Neural progenitor cell (in vitro differentiated cells): ENCODE results near the gene MRE11. TPM values are rescaled to one million over a fixed set of nuclear protein-coding genes. Genes with fewer than 3 reads are reported as not detected.

Source experiments
- DNase-seq: peaks from one replicate; pipeline ENCODE4 v3.0.0-alpha.2; 2016; ENCODE audit warnings: low spot score
- H2AFZ ChIP-seq: fragments of 200-600 bp; sonication (generic); replicated peaks from 2 replicates; pipeline ENCODE4 v1.6.1; 2016; ENCODE audit warnings: antibody characterized with exemption
- H3F3A ChIP-seq: fragments of 200-600 bp; sonication (generic); 2 replicates; pipeline ENCODE4 v1.6.1; 2016; ENCODE audit warnings: antibody characterized with exemption, low read depth
- H3K27ac ChIP-seq: fragments of 200-600 bp; sonication (generic); 2 replicates; pipeline ENCODE4 v1.5.1; 2016; ENCODE audit warnings: mild to moderate bottlenecking
- H3K27me3 ChIP-seq: fragments of 200-600 bp; sonication (generic); 2 replicates; pipeline ENCODE4 v1.6.1; 2016; ENCODE audit warnings: mild to moderate bottlenecking, moderate library complexity
- H3K36me3 ChIP-seq: fragments of 200-600 bp; sonication (generic); 2 replicates; pipeline ENCODE4 v1.5.1; 2016
- H3K4me1 ChIP-seq: fragments of 200-600 bp; sonication (generic); 2 replicates; pipeline ENCODE4 v1.6.1; 2016; ENCODE audit warnings: mixed run types
- H3K4me2 ChIP-seq: fragments of 200-600 bp; sonication (generic); 2 replicates; pipeline ENCODE4 v1.6.1; 2016
- H3K4me3 ChIP-seq: fragments of 200-600 bp; sonication (generic); 2 replicates; pipeline ENCODE4 v1.5.1; 2016
- H3K79me2 ChIP-seq: fragments of 200-600 bp; sonication (generic); 2 replicates; pipeline ENCODE4 v1.6.1; 2016; ENCODE audit warnings: low read depth
- H3K9ac ChIP-seq: fragments of 200-600 bp; sonication (generic); 2 replicates; pipeline ENCODE4 v1.6.1; 2016
- H3K9me3 ChIP-seq: fragments of 200-600 bp; sonication (generic); 2 replicates; pipeline ENCODE4 v1.5.1; 2016; ENCODE audit warnings: low read depth
- H4K20me1 ChIP-seq: fragments of 200-600 bp; sonication (generic); 2 replicates; pipeline ENCODE4 v1.6.1; 2016; ENCODE audit warnings: low read depth
- H3K27ac Mint-ChIP-seq: 3 replicates; pipeline ENCODE4 v1.8.0; 2021; ENCODE audit warnings: mixed read lengths
- H3K27me3 Mint-ChIP-seq: 2 replicates; pipeline ENCODE4 v1.8.0; 2022; ENCODE audit warnings: low read depth, mild to moderate bottlenecking, inconsistent platforms, moderate library complexity, mixed read lengths; ENCODE audit not compliant: insufficient read depth
- H3K36me3 Mint-ChIP-seq: 3 replicates; pipeline ENCODE4 v1.8.0; 2021; ENCODE audit warnings: mixed read lengths
- H3K4me1 Mint-ChIP-seq: 3 replicates; pipeline ENCODE4 v1.8.0; 2021; ENCODE audit warnings: mixed read lengths
- H3K4me3 Mint-ChIP-seq: 3 replicates; pipeline ENCODE4 v1.8.0; 2021; ENCODE audit warnings: mild to moderate bottlenecking, moderate library complexity, mixed read lengths
- H3K9me3 Mint-ChIP-seq: 3 replicates; pipeline ENCODE4 v1.8.0; 2020; ENCODE audit warnings: mixed read lengths
- EZH2 ChIP-seq: fragments of 200-600 bp; sonication (generic); IDR thresholded peaks from 2 replicates; pipeline ENCODE4 v1.6.1; 2017; ENCODE audit warnings: antibody characterized with exemption, mild to moderate bottlenecking, moderate library complexity
- EZH2phosphoT487 ChIP-seq: fragments of 200-600 bp; sonication (generic); IDR thresholded peaks from 2 replicates; pipeline ENCODE4 v1.6.1; 2017; ENCODE audit warnings: antibody characterized with exemption
- total RNA-seq: library from RNA; depleted of rRNA; stranded (reverse); fragments of >200 nt; gene quantifications from 2 replicates; pipeline ENCODE4 v1.2.3, GENCODE V29; 2015; ENCODE audit warnings: low replicate concordance
- TF ChIP-seq, protein P1 (sequence below): fragments of 200-600 bp; sonication (generic); IDR thresholded peaks from 2 replicates; pipeline ENCODE4 v1.5.1; 2017; ENCODE audit warnings: antibody characterized with exemption, mild to moderate bottlenecking

MRE11 gene
- total RNA-seq, 1 donor from 2014 or later = 48.9 TPM

DNA sequence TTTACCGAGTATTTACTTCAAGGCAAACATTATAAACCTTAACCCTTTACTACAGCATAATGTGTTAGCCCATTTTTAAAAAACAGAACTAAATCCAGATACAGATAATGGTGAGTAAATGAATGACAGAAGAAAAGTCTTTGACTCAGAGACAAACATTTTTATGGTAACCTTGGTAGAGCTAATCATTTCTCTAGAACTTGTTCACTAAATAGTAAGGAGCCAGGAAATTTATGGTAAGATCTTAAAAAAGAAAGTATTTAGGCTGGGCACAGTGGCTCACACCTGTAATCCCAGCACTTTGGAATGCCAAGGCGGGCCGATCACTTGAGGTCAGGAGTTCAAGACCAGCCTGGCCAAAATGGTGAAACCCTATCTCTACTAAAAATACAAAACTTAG is 38.6 kb upstream of the MRE11 start:
- Mint-ChIP-seq H3K36me3 (no peaks in the 10 kb centered on the region), H3K4me3 (no peak overlapping the region), H3K27me3 (no peaks in the 10 kb centered on the region), H3K27ac (no peak overlapping the region), H3K9me3 (no peaks in the 10 kb centered on the region), H3K4me1 (no peaks in the 10 kb centered on the region)
- H3K27me3 ChIP-seq = peaks cover under 1% of the 10 kb centered on the region
- no peak overlapping the region for H3K27ac ChIP-seq
- H3K4me1 ChIP-seq = no peaks in the 10 kb centered on the region
- no peaks in the 10 kb centered on the region for H4K20me1 ChIP-seq
- H2AFZ ChIP-seq = no peak overlapping the region
- TF ChIP-seq EZH2 (no peak), EZH2phosphoT487 (no peak)
- TF ChIP-seq, protein P1, sequence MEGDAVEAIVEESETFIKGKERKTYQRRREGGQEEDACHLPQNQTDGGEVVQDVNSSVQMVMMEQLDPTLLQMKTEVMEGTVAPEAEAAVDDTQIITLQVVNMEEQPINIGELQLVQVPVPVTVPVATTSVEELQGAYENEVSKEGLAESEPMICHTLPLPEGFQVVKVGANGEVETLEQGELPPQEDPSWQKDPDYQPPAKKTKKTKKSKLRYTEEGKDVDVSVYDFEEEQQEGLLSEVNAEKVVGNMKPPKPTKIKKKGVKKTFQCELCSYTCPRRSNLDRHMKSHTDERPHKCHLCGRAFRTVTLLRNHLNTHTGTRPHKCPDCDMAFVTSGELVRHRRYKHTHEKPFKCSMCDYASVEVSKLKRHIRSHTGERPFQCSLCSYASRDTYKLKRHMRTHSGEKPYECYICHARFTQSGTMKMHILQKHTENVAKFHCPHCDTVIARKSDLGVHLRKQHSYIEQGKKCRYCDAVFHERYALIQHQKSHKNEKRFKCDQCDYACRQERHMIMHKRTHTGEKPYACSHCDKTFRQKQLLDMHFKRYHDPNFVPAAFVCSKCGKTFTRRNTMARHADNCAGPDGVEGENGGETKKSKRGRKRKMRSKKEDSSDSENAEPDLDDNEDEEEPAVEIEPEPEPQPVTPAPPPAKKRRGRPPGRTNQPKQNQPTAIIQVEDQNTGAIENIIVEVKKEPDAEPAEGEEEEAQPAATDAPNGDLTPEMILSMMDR = no peak
- H3K9ac ChIP-seq = no peak overlapping the region
- no peaks in the 10 kb centered on the region for H3F3A ChIP-seq
- no peaks in the 10 kb centered on the region for H3K36me3 ChIP-seq
- H3K79me2 ChIP-seq = no peaks in the 10 kb centered on the region
- H3K4me2 ChIP-seq = no peak overlapping the region
- no peak overlapping the region for H3K4me3 ChIP-seq
- no peak for DNase-seq
- H3K9me3 ChIP-seq = no peaks in the 10 kb centered on the region

DNA sequence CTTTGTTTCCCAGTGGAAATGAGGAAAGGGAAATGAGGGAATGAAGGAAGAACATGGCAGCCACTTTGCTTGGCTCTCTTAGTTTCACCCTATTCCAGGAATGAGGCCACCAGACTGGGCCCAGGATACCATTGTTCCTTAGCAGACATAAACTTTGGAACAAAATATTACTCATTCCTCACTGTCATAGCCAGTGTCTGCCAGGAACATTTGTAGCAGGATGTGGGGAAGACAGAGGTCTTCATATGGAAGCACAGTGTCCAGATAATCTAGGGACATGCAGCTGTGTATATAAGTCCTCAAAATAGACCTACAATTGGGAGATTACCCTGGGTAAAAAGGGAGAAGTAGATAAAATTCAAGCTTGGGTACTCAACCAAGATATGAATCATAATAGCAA is 34.9 kb upstream of the MRE11 start:
- Histone ChIP-seq H3K4me3 (no peak overlapping the region), H3K27ac (no peak overlapping the region), H3K9ac (no peak overlapping the region), H3K27me3 (peaks cover 13% of the 10 kb centered on the region), H3K4me2 (no peak overlapping the region), H4K20me1 (no peaks in the 10 kb centered on the region), H3K36me3 (no peaks in the 10 kb centered on the region), H3K4me1 (peaks cover 6% of the 10 kb centered on the region), H2AFZ (no peak overlapping the region), H3F3A (no peaks in the 10 kb centered on the region), H3K9me3 (no peaks in the 10 kb centered on the region), H3K79me2 (no peaks in the 10 kb centered on the region)
- no peak for DNase-seq
- H3K27me3 Mint-ChIP-seq = no peaks in the 10 kb centered on the region
- H3K4me3 Mint-ChIP-seq = no peak overlapping the region
- no peaks in the 10 kb centered on the region for H3K9me3 Mint-ChIP-seq
- TF ChIP-seq EZH2 (no peak), EZH2phosphoT487 (no peak)
- TF ChIP-seq, protein P1 = no peak
- peaks cover 7% of the 10 kb centered on the region for H3K4me1 Mint-ChIP-seq
- H3K36me3 Mint-ChIP-seq = no peaks in the 10 kb centered on the region
- H3K27ac Mint-ChIP-seq = no peak overlapping the region

DNA sequence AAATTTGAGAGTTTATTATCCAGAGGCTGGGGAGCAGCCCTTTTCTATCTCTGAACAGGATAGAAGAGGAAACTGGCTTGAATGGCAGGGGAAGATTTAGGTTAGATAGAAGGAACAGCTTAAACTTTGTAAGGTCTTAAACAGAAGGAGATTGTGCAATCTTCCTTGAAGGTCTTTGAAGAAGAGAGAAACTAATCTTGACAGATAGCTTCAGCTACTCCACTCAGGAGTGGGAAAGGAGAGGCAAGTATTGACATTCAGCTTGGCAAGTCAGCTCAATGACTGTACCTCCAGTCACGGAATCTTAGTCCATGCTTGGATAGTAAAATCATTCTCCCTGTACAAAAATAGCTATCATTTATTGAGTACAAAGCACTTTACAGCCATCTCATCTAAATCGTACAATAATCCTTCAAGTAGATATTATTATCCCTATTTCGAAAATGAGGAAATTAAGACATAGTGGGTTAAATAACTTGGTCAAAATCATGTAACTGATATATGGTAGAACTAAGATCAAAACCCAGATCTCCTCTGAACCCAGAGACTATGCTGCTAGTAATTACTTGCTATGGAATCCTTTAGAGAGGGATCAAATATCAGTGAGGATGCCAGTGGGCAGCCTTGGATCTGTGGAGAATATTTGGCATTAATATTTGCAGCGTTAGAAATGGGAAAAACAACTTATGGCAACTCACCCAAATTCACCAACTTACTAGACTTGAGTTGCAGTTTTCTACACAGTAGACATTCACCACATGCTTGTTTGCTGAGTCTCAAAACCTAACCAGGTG is 33.2 kb upstream of the MRE11 start:
- no peak for TF ChIP-seq EZH2
- TF ChIP-seq, protein P1 = no peak
- TF ChIP-seq EZH2phosphoT487 = no peak

More for the DNA sequence above, 33.2 kb upstream of the MRE11 start:
- no peaks in the 10 kb centered on the region for H3K9me3 ChIP-seq
- no peaks in the 10 kb centered on the region for H3F3A ChIP-seq
- Mint-ChIP-seq H3K27me3 (no peaks in the 10 kb centered on the region), H3K9me3 (no peaks in the 10 kb centered on the region), H3K4me3 (no peak overlapping the region), H3K4me1 (peaks cover 7% of the 10 kb centered on the region), H3K36me3 (no peaks in the 10 kb centered on the region), H3K27ac (no peak overlapping the region)
- no peak overlapping the region for H2AFZ ChIP-seq
- H3K27ac ChIP-seq = no peak overlapping the region
- H3K27me3 ChIP-seq = peaks cover 13% of the 10 kb centered on the region
- H3K9ac ChIP-seq = no peak overlapping the region
- H3K4me3 ChIP-seq = no peak overlapping the region
- no peaks in the 10 kb centered on the region for H4K20me1 ChIP-seq
- H3K36me3 ChIP-seq = no peaks in the 10 kb centered on the region
- peaks cover 6% of the 10 kb centered on the region for H3K4me1 ChIP-seq
- no peak overlapping the region for H3K4me2 ChIP-seq
- H3K79me2 ChIP-seq = no peaks in the 10 kb centered on the region
- no peak for DNase-seq
